ENCODE measurements around the gene MCAT. TPM values are rescaled to one million over a fixed set of nuclear protein-coding genes. Genes with fewer than 3 reads are reported as not detected.
A peak's percentile ranks its signal among the peaks of the same experiment; 100 is the strongest.

MCAT gene
- total RNA-seq, 1 donor from 2014 or later, result 22.8 TPM

DNA sequence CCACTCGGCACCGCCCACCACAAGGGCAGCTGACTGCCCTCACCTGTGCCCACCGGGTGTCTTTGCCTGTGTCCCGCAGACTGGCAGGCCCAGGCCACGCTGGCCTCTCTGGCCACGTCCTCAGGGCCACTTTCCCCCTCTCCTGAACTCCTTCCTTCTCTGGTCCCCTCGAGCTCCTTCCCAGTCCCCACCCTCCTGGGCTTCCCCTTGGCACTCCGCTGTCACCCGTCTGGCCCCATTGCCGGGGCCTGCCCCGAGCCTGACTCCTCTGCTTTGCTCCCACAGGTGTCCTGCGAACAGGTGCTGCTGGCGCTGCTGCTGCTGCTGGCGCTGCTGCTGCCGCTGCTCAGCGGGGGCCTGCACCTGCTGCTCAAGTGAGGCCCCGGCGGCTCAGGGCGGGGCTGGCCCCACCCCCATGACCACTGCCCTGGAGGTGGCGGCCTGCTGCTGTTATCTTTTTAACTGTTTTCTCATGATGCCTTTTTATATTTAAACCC is 14.2 kb downstream of the MCAT start:
- TF ChIP-seq POLR2AphosphoS5 (IDR thresholded peaks at IDR 0.05; ENCODE audit: insufficient read depth in 1 of 2, low read depth in 1 of 2), result no peak
- TF ChIP-seq, protein P1, sequence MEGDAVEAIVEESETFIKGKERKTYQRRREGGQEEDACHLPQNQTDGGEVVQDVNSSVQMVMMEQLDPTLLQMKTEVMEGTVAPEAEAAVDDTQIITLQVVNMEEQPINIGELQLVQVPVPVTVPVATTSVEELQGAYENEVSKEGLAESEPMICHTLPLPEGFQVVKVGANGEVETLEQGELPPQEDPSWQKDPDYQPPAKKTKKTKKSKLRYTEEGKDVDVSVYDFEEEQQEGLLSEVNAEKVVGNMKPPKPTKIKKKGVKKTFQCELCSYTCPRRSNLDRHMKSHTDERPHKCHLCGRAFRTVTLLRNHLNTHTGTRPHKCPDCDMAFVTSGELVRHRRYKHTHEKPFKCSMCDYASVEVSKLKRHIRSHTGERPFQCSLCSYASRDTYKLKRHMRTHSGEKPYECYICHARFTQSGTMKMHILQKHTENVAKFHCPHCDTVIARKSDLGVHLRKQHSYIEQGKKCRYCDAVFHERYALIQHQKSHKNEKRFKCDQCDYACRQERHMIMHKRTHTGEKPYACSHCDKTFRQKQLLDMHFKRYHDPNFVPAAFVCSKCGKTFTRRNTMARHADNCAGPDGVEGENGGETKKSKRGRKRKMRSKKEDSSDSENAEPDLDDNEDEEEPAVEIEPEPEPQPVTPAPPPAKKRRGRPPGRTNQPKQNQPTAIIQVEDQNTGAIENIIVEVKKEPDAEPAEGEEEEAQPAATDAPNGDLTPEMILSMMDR (IDR thresholded peaks at IDR 0.05), result no peak
- TF ChIP-seq POLR2A (IDR thresholded peaks at IDR 0.05), result no peak
- DNase-seq (ENCODE audit: extremely low spot score in 2 of 2), result no peak
- Histone ChIP-seq H3K27ac (no peak overlapping the region), H3K4me3 (no peak overlapping the region), H3K9me3 (no peaks in the 10 kb centered on the region), H3K27me3 (no peaks in the 10 kb centered on the region), H3K36me3 (peaks cover 0 to 22% of the 10 kb centered on the region in 2 donors), H3K4me1 (peaks cover 14% of the 10 kb centered on the region)
- intact Hi-C loops (cut with DNase I), result no loop called here

- DNase-seq (ENCODE audit: extremely low spot score in 2 of 2), result no peak
- Histone ChIP-seq H3K36me3 (peaks cover 0 to 16% of the 10 kb centered on the region in 2 donors), H3K4me1 (peaks cover 14% of the 10 kb centered on the region), H3K27ac (no peak overlapping the region), H3K27me3 (no peaks in the 10 kb centered on the region), H3K9me3 (no peaks in the 10 kb centered on the region), H3K4me3 (no peak overlapping the region)
- intact Hi-C loops (cut with DNase I), result no loop called here
- TF ChIP-seq, protein P1 (IDR thresholded peaks at IDR 0.05), result no peak
- TF ChIP-seq POLR2A (IDR thresholded peaks at IDR 0.05), result no peak
- no peak for TF ChIP-seq POLR2AphosphoS5 (IDR thresholded peaks at IDR 0.05; ENCODE audit: insufficient read depth in 1 of 2, low read depth in 1 of 2)
Observed at GRCh38 chr22:43128116-43128515, 15.1 kb downstream of the MCAT start.

GRCh38 chr22:43127166-43127908 is 15.9 kb downstream of the MCAT start:
- intact Hi-C loops (cut with DNase I), result no loop called here
- H3K27ac ChIP-seq, result no peak overlapping the region
- DNase-seq (ENCODE audit: extremely low spot score in 2 of 2), result no peak

GRCh38 chr22:43126501-43127165 is 16.6 kb downstream of the MCAT start:
- H3K4me1 ChIP-seq, result peaks cover 14% of the 10 kb centered on the region
- TF ChIP-seq POLR2A (IDR thresholded peaks at IDR 0.05) (no peak), POLR2AphosphoS5 (IDR thresholded peaks at IDR 0.05; ENCODE audit: insufficient read depth in 1 of 2, low read depth in 1 of 2) (no peak)
- TF ChIP-seq, protein P1 (IDR thresholded peaks at IDR 0.05), result no peak
- H3K27ac ChIP-seq, result no peak overlapping the region
- H3K4me3 ChIP-seq, result no peak overlapping the region
- peaks cover 0 to 7% of the 10 kb centered on the region in 2 donors for H3K36me3 ChIP-seq
- intact Hi-C loops (cut with DNase I), result no loop called here
- no peaks in the 10 kb centered on the region for H3K27me3 ChIP-seq
- DNase-seq (ENCODE audit: extremely low spot score in 2 of 2), result no peak
- no peaks in the 10 kb centered on the region for H3K9me3 ChIP-seq

More at GRCh38 chr22:43127166-43127908, 15.9 kb downstream of the MCAT start:
- Histone ChIP-seq H3K4me1 (peaks cover 14% of the 10 kb centered on the region), H3K9me3 (no peaks in the 10 kb centered on the region), H3K36me3 (peaks cover 0 to 8% of the 10 kb centered on the region in 2 donors), H3K4me3 (no peak overlapping the region), H3K27me3 (no peaks in the 10 kb centered on the region)
- no peak for TF ChIP-seq POLR2A (IDR thresholded peaks at IDR 0.05)
- TF ChIP-seq POLR2AphosphoS5 (IDR thresholded peaks at IDR 0.05; ENCODE audit: insufficient read depth in 1 of 2, low read depth in 1 of 2), result peak in 1 of 2 donors; percentile 36

GRCh38 chr22:43118953-43119458 is 24.2 kb downstream of the MCAT start:
- Histone ChIP-seq H3K27ac (no peak overlapping the region), H3K4me1 (no peaks in the 10 kb centered on the region), H3K36me3 (no peaks in the 10 kb centered on the region), H3K9me3 (no peaks in the 10 kb centered on the region), H3K4me3 (no peak overlapping the region), H3K27me3 (no peaks in the 10 kb centered on the region)
- no peak for DNase-seq (ENCODE audit: extremely low spot score in 2 of 2)
- TF ChIP-seq POLR2A (IDR thresholded peaks at IDR 0.05) (no peak), POLR2AphosphoS5 (IDR thresholded peaks at IDR 0.05; ENCODE audit: insufficient read depth in 1 of 2, low read depth in 1 of 2) (no peak)
- TF ChIP-seq, protein P1 (IDR thresholded peaks at IDR 0.05), result no peak
- intact Hi-C loops (cut with DNase I), result no loop called here

All from vagina (tissue), 2 donors.